ENCODE measurements around the gene TNPO3.

DNA sequence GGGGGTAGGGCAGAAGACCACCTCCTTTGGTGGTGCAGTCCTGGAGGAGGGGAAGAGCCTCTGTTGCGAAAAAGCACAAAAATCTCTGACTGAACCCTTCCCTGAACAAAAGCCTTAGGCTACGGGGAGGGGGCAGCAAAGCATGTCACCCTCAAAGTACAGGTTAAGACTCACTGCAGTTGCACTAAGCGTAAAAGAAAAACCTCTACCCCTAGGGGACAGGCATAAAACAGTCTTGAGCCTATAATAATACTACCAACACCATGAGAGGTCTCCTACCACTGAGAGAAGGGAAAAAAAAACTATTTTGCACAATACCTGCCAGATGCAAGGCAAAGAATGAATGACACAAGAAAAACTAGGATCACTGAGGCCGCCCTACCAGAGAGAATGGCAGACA lies 17.3 kb downstream of the TNPO3 start:
- TF ChIP-seq CTCF (conservative IDR thresholded peaks at IDR 0.05) (no peak), EZH2 (IDR thresholded peaks at IDR 0.05; ENCODE audit: low read depth) (no peak)
